NCI-H446 (cell line): ENCODE measurements around the gene DLG2.

ENCODE experiments used
- DNase-seq, 2 experiments: peaks; one replicate each; lab custom pipeline; 2025; lab: John Stamatoyannopoulos, UW

DLG2 gene

GRCh38 chr11:85558411-85558810, 68.7 kb downstream of the DLG2 start:
- DNase-seq: no peak

- no peak for DNase-seq
Observed at GRCh38 chr11:85551881-85552280, 75.3 kb downstream of the DLG2 start.

- DNase-seq: no peak
Observed at GRCh38 chr11:85541683-85542082, 85.5 kb downstream of the DLG2 start.

- DNase-seq: no peak
Observed at GRCh38 chr11:85540635-85541205, 86.4 kb downstream of the DLG2 start.

GRCh38 chr11:85540181-85540580, 87.0 kb downstream of the DLG2 start:
- DNase-seq: no peak

- DNase-seq: no peak
Observed at GRCh38 chr11:85539740-85540139, 87.4 kb downstream of the DLG2 start.

GRCh38 chr11:85539029-85539689, 88.0 kb downstream of the DLG2 start:
- DNase-seq: no peak

- DNase-seq: no peak
Observed at GRCh38 chr11:85536438-85536837, 90.7 kb downstream of the DLG2 start.

GRCh38 chr11:85534806-85535205, 92.3 kb downstream of the DLG2 start:
- DNase-seq: no peak

GRCh38 chr11:85531191-85531897, 95.8 kb downstream of the DLG2 start:
- DNase-seq: no peak

GRCh38 chr11:85530634-85531033, 96.5 kb downstream of the DLG2 start:
- DNase-seq: no peak

- DNase-seq: no peak
Observed at GRCh38 chr11:85526564-85526963, 100.6 kb downstream of the DLG2 start.

GRCh38 chr11:85525686-85526085, 101.5 kb downstream of the DLG2 start:
- DNase-seq: no peak

- DNase-seq: no peak
Observed at GRCh38 chr11:85517272-85517671, 109.9 kb downstream of the DLG2 start.

GRCh38 chr11:85495918-85496317, 131.2 kb downstream of the DLG2 start:
- DNase-seq: no peak

- DNase-seq: no peak
Observed at GRCh38 chr11:85494396-85494795, 132.7 kb downstream of the DLG2 start.

GRCh38 chr11:85485902-85486301, 141.2 kb downstream of the DLG2 start:
- DNase-seq: no peak

- no peak for DNase-seq
Observed at GRCh38 chr11:85483861-85484260, 143.3 kb downstream of the DLG2 start.

GRCh38 chr11:85481862-85482261, 145.3 kb downstream of the DLG2 start:
- no peak for DNase-seq

- no peak for DNase-seq
Observed at GRCh38 chr11:85475660-85476517, 151.3 kb downstream of the DLG2 start.

GRCh38 chr11:85472953-85473352, 154.2 kb downstream of the DLG2 start:
- DNase-seq: no peak

GRCh38 chr11:85464283-85464682, 162.9 kb downstream of the DLG2 start:
- DNase-seq: no peak

- DNase-seq: no peak
Observed at GRCh38 chr11:85459304-85459703, 167.8 kb downstream of the DLG2 start.
